ENCODE results near the gene CRABP1. TPM values are rescaled to one million over a fixed set of nuclear protein-coding genes. Genes with fewer than 3 reads are reported as not detected.

CRABP1 gene
- total RNA-seq, 4 donors from 2014 or later = not detected

- Histone ChIP-seq H3K36me3 (no peaks in the 10 kb centered on the region), H3K9me3 (no peaks in the 10 kb centered on the region), H3K27ac (no peak overlapping the region), H3K4me3 (no peak overlapping the region), H3K4me1 (no peaks in the 10 kb centered on the region), H3K27me3 (no peaks in the 10 kb centered on the region)
- no peak for ATAC-seq
- intact Hi-C loops (cut with DNase I; ENCODE audit: low total_unique reads) = no loop called here
- DNase-seq = no peak
- TF ChIP-seq POLR2A (IDR thresholded peaks at IDR 0.05) (no peak), CTCF (IDR thresholded peaks at IDR 0.05 in 4 of 5, conservative IDR thresholded peaks at IDR 0.05 in 1 of 5) (no peak)
- in situ Hi-C loops (cut with MboI; ENCODE audit: low sequenced_read_pairs in 4 of 4) = no loop called here
These were observed 53.9 kb downstream of the CRABP1 start for GRCh38 chr15:78394026-78394425.

- intact Hi-C loops (cut with DNase I; ENCODE audit: low total_unique reads) = no loop called here
- DNase-seq (no peak), ATAC-seq (no peak)
- Histone ChIP-seq H3K27me3 (no peaks in the 10 kb centered on the region), H3K4me1 (no peaks in the 10 kb centered on the region), H3K9me3 (no peaks in the 10 kb centered on the region), H3K36me3 (no peaks in the 10 kb centered on the region), H3K27ac (no peak overlapping the region), H3K4me3 (no peak overlapping the region)
- in situ Hi-C loops (cut with MboI; ENCODE audit: low sequenced_read_pairs in 4 of 4) = no loop called here
- TF ChIP-seq CTCF (IDR thresholded peaks at IDR 0.05 in 4 of 5, conservative IDR thresholded peaks at IDR 0.05 in 1 of 5) (no peak), POLR2A (IDR thresholded peaks at IDR 0.05) (no peak)
These were observed 54.9 kb downstream of the CRABP1 start for GRCh38 chr15:78394981-78395616.

- no peaks in the 10 kb centered on the region for H3K4me1 ChIP-seq
- no peaks in the 10 kb centered on the region for H3K27me3 ChIP-seq
- in situ Hi-C loops (cut with MboI; ENCODE audit: low sequenced_read_pairs in 4 of 4) = no loop called here
- ATAC-seq = no peak
- H3K9me3 ChIP-seq = no peaks in the 10 kb centered on the region
- no peak for DNase-seq
- TF ChIP-seq CTCF (IDR thresholded peaks at IDR 0.05 in 4 of 5, conservative IDR thresholded peaks at IDR 0.05 in 1 of 5) = no peak
- TF ChIP-seq POLR2A (IDR thresholded peaks at IDR 0.05) = no peak
- no peak overlapping the region for H3K4me3 ChIP-seq
- intact Hi-C loops (cut with DNase I; ENCODE audit: low total_unique reads) = no loop called here
- no peaks in the 10 kb centered on the region for H3K36me3 ChIP-seq
- no peak overlapping the region for H3K27ac ChIP-seq
These were observed 56.1 kb downstream of the CRABP1 start for GRCh38 chr15:78396186-78396814.

GRCh38 chr15:78396976-78397375 lies 56.8 kb downstream of the CRABP1 start:
- TF ChIP-seq CTCF (IDR thresholded peaks at IDR 0.05 in 4 of 5, conservative IDR thresholded peaks at IDR 0.05 in 1 of 5) = peak in 3 of 5 experiments; percentile 6 to 39 (median 33)
- no peak for TF ChIP-seq POLR2A (IDR thresholded peaks at IDR 0.05)
- H3K9me3 ChIP-seq = no peaks in the 10 kb centered on the region
- H3K4me1 ChIP-seq = no peaks in the 10 kb centered on the region
- intact Hi-C loops (cut with DNase I; ENCODE audit: low total_unique reads) (no loop called here), in situ Hi-C loops (cut with MboI; ENCODE audit: low sequenced_read_pairs in 4 of 4) (no loop called here)
- no peaks in the 10 kb centered on the region for H3K27me3 ChIP-seq
- no peaks in the 10 kb centered on the region for H3K36me3 ChIP-seq
- DNase-seq = peak; percentile 6 to 40
- H3K4me3 ChIP-seq = no peak overlapping the region
- ATAC-seq = peak; percentile 45 to 61
- H3K27ac ChIP-seq = no peak overlapping the region

Data from gastrocnemius medialis (tissue), 4 donors.